Thyroid gland (tissue), 4 donors: ENCODE results near the gene FAM200A.

Source experiments
- POLR2A ChIP-seq, 2 donors: fragments of 450-650 bp; IDR thresholded peaks; one replicate each; pipeline ENCODE4 v1.6.1; 2017; ENCODE audit warnings: antibody characterized with exemption in 2 of 2, mild to moderate bottlenecking in 2 of 2, moderate library complexity in 1 of 2
- TF ChIP-seq, protein P1 (sequence below), 6 experiments: fragments of 200-600 bp in 3 of 6; fragments of 450-650 bp in 3 of 6; sonication (generic) in 3 of 6; IDR thresholded peaks; one replicate each; pipeline ENCODE4 v1.5.1; 2016 to 2019; ENCODE audit warnings: antibody characterized with exemption in 6 of 6, mild to moderate bottlenecking in 2 of 6, inconsistent platforms in 1 of 6, moderate library complexity in 1 of 6

- TF ChIP-seq, protein P1, sequence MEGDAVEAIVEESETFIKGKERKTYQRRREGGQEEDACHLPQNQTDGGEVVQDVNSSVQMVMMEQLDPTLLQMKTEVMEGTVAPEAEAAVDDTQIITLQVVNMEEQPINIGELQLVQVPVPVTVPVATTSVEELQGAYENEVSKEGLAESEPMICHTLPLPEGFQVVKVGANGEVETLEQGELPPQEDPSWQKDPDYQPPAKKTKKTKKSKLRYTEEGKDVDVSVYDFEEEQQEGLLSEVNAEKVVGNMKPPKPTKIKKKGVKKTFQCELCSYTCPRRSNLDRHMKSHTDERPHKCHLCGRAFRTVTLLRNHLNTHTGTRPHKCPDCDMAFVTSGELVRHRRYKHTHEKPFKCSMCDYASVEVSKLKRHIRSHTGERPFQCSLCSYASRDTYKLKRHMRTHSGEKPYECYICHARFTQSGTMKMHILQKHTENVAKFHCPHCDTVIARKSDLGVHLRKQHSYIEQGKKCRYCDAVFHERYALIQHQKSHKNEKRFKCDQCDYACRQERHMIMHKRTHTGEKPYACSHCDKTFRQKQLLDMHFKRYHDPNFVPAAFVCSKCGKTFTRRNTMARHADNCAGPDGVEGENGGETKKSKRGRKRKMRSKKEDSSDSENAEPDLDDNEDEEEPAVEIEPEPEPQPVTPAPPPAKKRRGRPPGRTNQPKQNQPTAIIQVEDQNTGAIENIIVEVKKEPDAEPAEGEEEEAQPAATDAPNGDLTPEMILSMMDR (IDR thresholded peaks at IDR 0.05): no peak
- no peak for TF ChIP-seq POLR2A (IDR thresholded peaks at IDR 0.05)
Measured at GRCh38 chr7:99596408-99596955, 44.6 kb upstream of the FAM200A start.
